ENCODE results near the gene GPR68.
"Not testable (repeated sequence)": the region's sequence is repeated elsewhere in the genome, so short reads cannot be mapped to it uniquely, and the experiment has no call there.

GPR68 gene

GRCh38 chr14:91252871-91253794 is 8.6 kb upstream of the GPR68 start:
- DNase-seq (ENCODE audit: low read depth), result no peak

GRCh38 chr14:91250912-91251311 is 6.4 kb upstream of the GPR68 start:
- no peak for DNase-seq (ENCODE audit: low read depth)

GRCh38 chr14:91249841-91250616 is 5.5 kb upstream of the GPR68 start:
- no peak for DNase-seq (ENCODE audit: low read depth)

- no peak for DNase-seq (ENCODE audit: low read depth)
These were observed 1.7 kb upstream of the GPR68 start for GRCh38 chr14:91246051-91246852.

- DNase-seq (ENCODE audit: low read depth), result not testable (repeated sequence)
These were observed 1.1 kb upstream of the GPR68 start for GRCh38 chr14:91245616-91246015.

GRCh38 chr14:91245029-91245428 is 525 bp upstream of the GPR68 start:
- no peak for DNase-seq (ENCODE audit: low read depth)

- DNase-seq (ENCODE audit: low read depth), result no peak
These were observed 1.4 kb downstream of the GPR68 start for GRCh38 chr14:91243074-91243471.

GRCh38 chr14:91242635-91243034 is 1.9 kb downstream of the GPR68 start:
- no peak for DNase-seq (ENCODE audit: low read depth)

- no peak for DNase-seq (ENCODE audit: low read depth)
These were observed 2.6 kb downstream of the GPR68 start for GRCh38 chr14:91241863-91242262.

- DNase-seq (ENCODE audit: low read depth), result no peak
These were observed 5.8 kb downstream of the GPR68 start for GRCh38 chr14:91238661-91239060.

- DNase-seq (ENCODE audit: low read depth), result no peak
These were observed 6.4 kb downstream of the GPR68 start for GRCh38 chr14:91238085-91238484.

- DNase-seq (ENCODE audit: low read depth), result no peak
These were observed 7.3 kb downstream of the GPR68 start for GRCh38 chr14:91237219-91237618.

- DNase-seq (ENCODE audit: low read depth), result no peak
These were observed 8.7 kb downstream of the GPR68 start for GRCh38 chr14:91235841-91236240.

GRCh38 chr14:91234791-91235114 is 9.8 kb downstream of the GPR68 start:
- DNase-seq (ENCODE audit: low read depth), result no peak

GRCh38 chr14:91233936-91234790 is 10.3 kb downstream of the GPR68 start:
- no peak for DNase-seq (ENCODE audit: low read depth)

- no peak for DNase-seq (ENCODE audit: low read depth)
These were observed 11.9 kb downstream of the GPR68 start for GRCh38 chr14:91232603-91233002.

GRCh38 chr14:91232052-91232451 is 12.5 kb downstream of the GPR68 start:
- DNase-seq (ENCODE audit: low read depth), result no peak

GRCh38 chr14:91231446-91231845 is 13.1 kb downstream of the GPR68 start:
- no peak for DNase-seq (ENCODE audit: low read depth)

- no peak for DNase-seq (ENCODE audit: low read depth)
These were observed 14.0 kb downstream of the GPR68 start for GRCh38 chr14:91230397-91231035.

GRCh38 chr14:91229743-91230200 is 14.7 kb downstream of the GPR68 start:
- no peak for DNase-seq (ENCODE audit: low read depth)

GRCh38 chr14:91229005-91229382 is 15.5 kb downstream of the GPR68 start:
- no peak for DNase-seq (ENCODE audit: low read depth)

Data from GM04503 (cell line).